ENCODE results near the gene TSPAN18. TPM values are rescaled to one million over a fixed set of nuclear protein-coding genes. Genes with fewer than 3 reads are reported as not detected.

The TSPAN18 gene
- total RNA-seq (2013; cell fraction: nucleolus; rRNA removed) = 0.71 and 1.2 TPM in 2 replicates
- total RNA-seq (2014; rRNA removed) (0.11 and 0.27 TPM in 2 replicates), total RNA-seq (2014; rRNA removed; fragmentation: Illumina TruSeq; extraction: Trizol) (0.13 and 0.23 TPM in 2 replicates), total RNA-seq (2021) (0.77 and 0.96 TPM in 2 replicates), polyA plus RNA-seq (2011; rRNA removed) (0.13 and 0.46 TPM in 2 replicates), polyA plus RNA-seq (2014; fragmentation: Illumina TruSeq; extraction: Trizol) (0.27 and 0.32 TPM in 2 replicates), polyA plus RNA-seq (2014; fragmentation: Nextera tagmentation; extraction: Ambion mirVana) (under 1 TPM; 0.02 to 0.13 TPM), polyA plus RNA-seq (2014; rRNA removed) (0.10 and 0.13 TPM in 2 replicates), polyA plus RNA-seq (2016; fragmentation: Nextera tagmentation; extraction: Ambion mirVana) (under 1 TPM in 1 of 2 experiments, not detected in 1; 0.15 TPM), polyA minus RNA-seq (2011; rRNA and poly(A)+ RNA removed) (0.44 and 0.77 TPM in 2 replicates), Bru-seq, nascent RNA (percentile 28 among the genes with signal in this experiment), BruChase-seq, experiment 1, labeled RNA remaining after a 6-hour chase (percentile 31 among the genes with signal in this experiment), BruChase-seq, experiment 2, labeled RNA remaining after a 2-hour chase (percentile 25 among the genes with signal in this experiment)
- polyA plus RNA-seq (2011; ENCODE audit: low read depth) = 1.1 TPM
- polyA plus RNA-seq (2011; cell fraction: cytosol; rRNA removed) = 0.45 and 0.49 TPM in 2 replicates
- polyA plus RNA-seq (2011; cell fraction: nucleus; rRNA removed) = 0.40 and 0.75 TPM in 2 replicates
- polyA plus RNA-seq (2012) = 0.67 and 3.0 TPM in 2 replicates
- polyA minus RNA-seq (2011; cell fraction: cytosol; rRNA and poly(A)+ RNA removed) = not detected in 2 replicates
- 1.1 and 1.3 TPM in 2 replicates for polyA minus RNA-seq (2011; cell fraction: nucleus; rRNA and poly(A)+ RNA removed)
- long read RNA-seq, experiment 1, partial matches to known transcripts = 0 of 1 reads
- long read RNA-seq, experiment 1, other reads (novel, unspliced or antisense) = 1 of 1 reads
- long read RNA-seq, experiment 2 = 0 reads

- Histone ChIP-seq H3K27ac (ENCODE audit: control insufficient read depth, insufficient read depth) (peak within 1 kb of the TSS; percentile 33; the same call in 1 of the 2 replicates), H3K36me3 (ENCODE audit: control insufficient read depth in 2 of 2, insufficient read depth in 2 of 2, low read length in 1 of 2) (no peaks in the 10 kb centered on the region), H3K27me3 (replicated peaks in 1 of 2; ENCODE audit: control insufficient read depth in 2 of 2, insufficient read depth in 2 of 2, low read length in 1 of 2) (peaks cover 0 to 3% of the 10 kb centered on the region in 2 experiments; a peak in 3 of 4 replicates), H2AFZ (ENCODE audit: control insufficient read depth, low read depth, low read length) (peak within 1 kb of the TSS; percentile 86), H3K9me3 (replicated peaks; ENCODE audit: control insufficient read depth, insufficient read depth, low read length) (no peaks in the 10 kb centered on the region), H3K79me2 (ENCODE audit: control insufficient read depth, insufficient read depth, low read length) (no peaks in the 10 kb centered on the region), H3K9ac (ENCODE audit: control insufficient read depth, insufficient read depth, low read length) (peak within 1 kb of the TSS; percentile 58; the same call in 1 of the 2 replicates), H3K4me3 (peak within 1 kb of the TSS; percentile 86), H3K4me2 (ENCODE audit: control insufficient read depth, insufficient read depth) (peak within 1 kb of the TSS; percentile 100), H3K4me1 (ENCODE audit: control insufficient read depth, insufficient read depth, low read length) (peaks cover 11% of the 10 kb centered on the region), H4K20me1 (ENCODE audit: control insufficient read depth, insufficient read depth) (no peaks in the 10 kb centered on the region)
- in situ Hi-C loops (cut with MboI) = loop anchor here (5.0 to 10.0 kb wide), 2 partner anchors 166 to 188 kb away; no protein-coding TSS in a partner anchor
- WGBS (ENCODE audit: insufficient coverage, insufficient replicate concordance, low lambda C conversion rate, missing lambda C conversion rate) = 2% methylated on average over 22 of the region's 67 CpGs
- ChIA-PET RAD21 (ENCODE audit: unreplicated experiment) (interaction anchor here (0.6 to 1.5 kb wide), 4 partner anchors 50 to 185 kb away, joined by 3 to 5 read pairs (median 4); no protein-coding TSS in a partner anchor), SMC1A (ENCODE audit: uncharacterized antibody, unreplicated experiment) (interaction anchor here (1.0 kb wide), 1 partner anchor 185 kb away, joined by 4 read pairs; no protein-coding TSS in a partner anchor), POLR2A (interaction anchor here (1.3 kb wide), 1 partner anchor 102 kb away, joined by 3 read pairs; no protein-coding TSS in a partner anchor), CTCF (interaction anchor here (0.9 to 1.4 kb wide), 9 partner anchors 17 to 185 kb away, joined by 3 to 7 read pairs (median 5); no protein-coding TSS in a partner anchor)
- intact Hi-C loops (cut with micrococcal nuclease; ENCODE audit: unreplicated experiment) = loop anchor here (5.0 kb wide), 4 partner anchors 51 to 169 kb away; no protein-coding TSS in a partner anchor
- no TSS peak for BruUV-seq (replicated peaks)
- peak; percentile 13 for DNase-seq (ENCODE audit: low read depth, low spot score)
- peak; percentile 82 for ATAC-seq
- no peak for FAIRE-seq
- TF ChIP-seq POU2F2 (IDR thresholded peaks at IDR 0.05; ENCODE audit: borderline replicate concordance, low read depth, low read length) = peak; percentile 86; the same call in 2 of the 3 replicates
- peak; percentile 29; the same call in 1 of the 2 replicates for TF ChIP-seq POLR2A (IDR thresholded peaks at IDR 0.05; ENCODE audit: low read depth, low read length)
- TF ChIP-seq HDGF (IDR thresholded peaks at IDR 0.05) = no peak
- TF ChIP-seq, protein P1, sequence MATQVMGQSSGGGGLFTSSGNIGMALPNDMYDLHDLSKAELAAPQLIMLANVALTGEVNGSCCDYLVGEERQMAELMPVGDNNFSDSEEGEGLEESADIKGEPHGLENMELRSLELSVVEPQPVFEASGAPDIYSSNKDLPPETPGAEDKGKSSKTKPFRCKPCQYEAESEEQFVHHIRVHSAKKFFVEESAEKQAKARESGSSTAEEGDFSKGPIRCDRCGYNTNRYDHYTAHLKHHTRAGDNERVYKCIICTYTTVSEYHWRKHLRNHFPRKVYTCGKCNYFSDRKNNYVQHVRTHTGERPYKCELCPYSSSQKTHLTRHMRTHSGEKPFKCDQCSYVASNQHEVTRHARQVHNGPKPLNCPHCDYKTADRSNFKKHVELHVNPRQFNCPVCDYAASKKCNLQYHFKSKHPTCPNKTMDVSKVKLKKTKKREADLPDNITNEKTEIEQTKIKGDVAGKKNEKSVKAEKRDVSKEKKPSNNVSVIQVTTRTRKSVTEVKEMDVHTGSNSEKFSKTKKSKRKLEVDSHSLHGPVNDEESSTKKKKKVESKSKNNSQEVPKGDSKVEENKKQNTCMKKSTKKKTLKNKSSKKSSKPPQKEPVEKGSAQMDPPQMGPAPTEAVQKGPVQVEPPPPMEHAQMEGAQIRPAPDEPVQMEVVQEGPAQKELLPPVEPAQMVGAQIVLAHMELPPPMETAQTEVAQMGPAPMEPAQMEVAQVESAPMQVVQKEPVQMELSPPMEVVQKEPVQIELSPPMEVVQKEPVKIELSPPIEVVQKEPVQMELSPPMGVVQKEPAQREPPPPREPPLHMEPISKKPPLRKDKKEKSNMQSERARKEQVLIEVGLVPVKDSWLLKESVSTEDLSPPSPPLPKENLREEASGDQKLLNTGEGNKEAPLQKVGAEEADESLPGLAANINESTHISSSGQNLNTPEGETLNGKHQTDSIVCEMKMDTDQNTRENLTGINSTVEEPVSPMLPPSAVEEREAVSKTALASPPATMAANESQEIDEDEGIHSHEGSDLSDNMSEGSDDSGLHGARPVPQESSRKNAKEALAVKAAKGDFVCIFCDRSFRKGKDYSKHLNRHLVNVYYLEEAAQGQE (IDR thresholded peaks at IDR 0.05; ENCODE audit: low read depth, low read length) = no peak
- TF ChIP-seq NRF1 (conservative IDR thresholded peaks at IDR 0.05; ENCODE audit: low read depth, low read length) = no peak
- 0 out of 2 replicates have a peak, but pooled peaks have one; percentile 19 for TF ChIP-seq MTA2 (IDR thresholded peaks at IDR 0.05; ENCODE audit: low read depth)
- TF ChIP-seq POLR2AphosphoS5 (IDR thresholded peaks at IDR 0.05; ENCODE audit: low read length) = 0 out of 2 replicates have a peak, but pooled peaks have one; percentile 20
- TF ChIP-seq, protein P2, sequence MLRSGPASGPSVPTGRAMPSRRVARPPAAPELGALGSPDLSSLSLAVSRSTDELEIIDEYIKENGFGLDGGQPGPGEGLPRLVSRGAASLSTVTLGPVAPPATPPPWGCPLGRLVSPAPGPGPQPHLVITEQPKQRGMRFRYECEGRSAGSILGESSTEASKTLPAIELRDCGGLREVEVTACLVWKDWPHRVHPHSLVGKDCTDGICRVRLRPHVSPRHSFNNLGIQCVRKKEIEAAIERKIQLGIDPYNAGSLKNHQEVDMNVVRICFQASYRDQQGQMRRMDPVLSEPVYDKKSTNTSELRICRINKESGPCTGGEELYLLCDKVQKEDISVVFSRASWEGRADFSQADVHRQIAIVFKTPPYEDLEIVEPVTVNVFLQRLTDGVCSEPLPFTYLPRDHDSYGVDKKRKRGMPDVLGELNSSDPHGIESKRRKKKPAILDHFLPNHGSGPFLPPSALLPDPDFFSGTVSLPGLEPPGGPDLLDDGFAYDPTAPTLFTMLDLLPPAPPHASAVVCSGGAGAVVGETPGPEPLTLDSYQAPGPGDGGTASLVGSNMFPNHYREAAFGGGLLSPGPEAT (IDR thresholded peaks at IDR 0.05; ENCODE audit: low read depth) = 0 out of 2 replicates have a peak, but pooled peaks have one; percentile 18
- TF ChIP-seq RAD21 (IDR thresholded peaks at IDR 0.05; ENCODE audit: insufficient read depth, low read depth, low read length) = no peak
Observed at GRCh38 chr11:44726283-44727113, at the start of gene TSPAN18. TSS of gene TSPAN18 (plus strand) at chr11:44726962. CDS start at chr11:44906417, 179,455 bp downstream.
